GM12878 (cell line): ENCODE results near the gene MEIS2. TPM values are rescaled to one million over a fixed set of nuclear protein-coding genes. Genes with fewer than 3 reads are reported as not detected.

Experiments
- ATAC-seq: fragments of 200-7000 bp; cut with Tn5 transposase; 3 replicates; pipeline ENCODE4 v1.9.1; 2020; ENCODE audit warnings: mild to moderate bottlenecking, moderate library complexity
- BruUV-seq: library from RNA; stranded (reverse); fragments of 400-500 nt; replicated peaks from 2 replicates; lab custom pipeline; 2021; lab: Mats Ljungman, UMichigan
- CTCF ChIA-PET: fragments of 300-600 bp; sonication (Branson Sonifier 250); formaldehyde crosslinking; extraction: SDS; loops from one replicate; lab custom pipeline; 2021; ENCODE audit warnings: inconsistent platforms; lab: Yijun Ruan, JAX
- POLR2A ChIA-PET: fragments of 350-600 bp; formaldehyde crosslinking; extraction: SDS; loops from one replicate; lab custom pipeline; 2021; ENCODE audit warnings: inconsistent platforms; lab: Charles Lee
- RAD21 ChIA-PET: fragments of 300-600 bp; sonication (Branson Sonifier 250); formaldehyde crosslinking; loops from one replicate; lab custom pipeline; 2023; ENCODE audit warnings: antibody characterized with exemption; ENCODE audit not compliant: unreplicated experiment; lab: Charles Lee
- SMC1A ChIA-PET: fragments of 300-600 bp; sonication (Branson Sonifier 250); formaldehyde crosslinking; loops from one replicate; lab custom pipeline; 2023; ENCODE audit not compliant: unreplicated experiment, uncharacterized antibody; lab: Charles Lee
- DNase-seq: peaks from one replicate; pipeline ENCODE4 v3.0.0-alpha.2; 2011; ENCODE audit warnings: low read depth, low spot score
- FAIRE-seq: peaks from 3 replicates; lab custom pipeline; 2011; peaks lifted over from hg19 to GRCh38; lab: Jason Lieb, UNC
- H2AFZ ChIP-seq: 2 replicates; pipeline ENCODE4 v1.6.0; 2011; ENCODE audit warnings: low read depth, low read length, control low read depth; ENCODE audit not compliant: control insufficient read depth
- H3K27ac ChIP-seq: 2 replicates; pipeline ENCODE4 v1.5.1; 2011; ENCODE audit warnings: control low read depth; ENCODE audit not compliant: control insufficient read depth, insufficient read depth
- H3K27me3 ChIP-seq, 2 experiments: replicated peaks in 1 of 2; 2 replicates each; pipeline versions ENCODE4 v1.6.0 to v1.6.1; 2011; ENCODE audit warnings: low read length in 1 of 2; ENCODE audit not compliant: control insufficient read depth in 2 of 2, insufficient read depth in 2 of 2
- H3K36me3 ChIP-seq, 2 experiments: 2 replicates each; pipeline ENCODE4 v1.5.1; 2011; ENCODE audit warnings: low read length in 1 of 2; ENCODE audit not compliant: control insufficient read depth in 2 of 2, insufficient read depth in 2 of 2
- H3K4me1 ChIP-seq: 2 replicates; pipeline ENCODE4 v1.6.1; 2011; ENCODE audit warnings: mild to moderate bottlenecking, low read length, moderate library complexity, mixed read lengths; ENCODE audit not compliant: control insufficient read depth, insufficient read depth
- H3K4me2 ChIP-seq: 2 replicates; pipeline ENCODE4 v1.6.0; 2011; ENCODE audit warnings: control low read depth; ENCODE audit not compliant: control insufficient read depth, insufficient read depth
- H3K4me3 ChIP-seq: fragments of 200-600 bp; sonication (generic); 2 replicates; pipeline ENCODE4 v1.5.1; 2016
- H3K79me2 ChIP-seq: 2 replicates; pipeline ENCODE4 v1.6.0; 2011; ENCODE audit warnings: low read length; ENCODE audit not compliant: control insufficient read depth, insufficient read depth
- H3K9ac ChIP-seq: 2 replicates; pipeline ENCODE4 v1.8.0; 2011; ENCODE audit warnings: low read length, control low read depth, mixed read lengths; ENCODE audit not compliant: control insufficient read depth, insufficient read depth
- H3K9me3 ChIP-seq: replicated peaks from 3 replicates; pipeline ENCODE4 v1.5.1; 2011; ENCODE audit warnings: mild to moderate bottlenecking, low read length; ENCODE audit not compliant: control insufficient read depth, insufficient read depth
- H4K20me1 ChIP-seq: 2 replicates; pipeline ENCODE4 v1.6.0; 2011; ENCODE audit not compliant: control insufficient read depth, insufficient read depth
- EP300 ChIP-seq, 2 experiments: fragments of 150-350 bp in 1 of 2; IDR thresholded peaks; 2 replicates each; pipeline ENCODE4 v1.6.1; 2011 to 2012; ENCODE audit warnings: low read depth in 2 of 2, low read length in 2 of 2, borderline replicate concordance in 1 of 2, improper control_type of control experiment in 1 of 2, inconsistent platforms in 1 of 2; ENCODE audit not compliant: control insufficient read depth in 1 of 2
- HDAC6 ChIP-seq: fragments of 200-600 bp; sonication (generic); IDR thresholded peaks from one replicate; pipeline ENCODE4 v1.8.0; 2017; ENCODE audit warnings: antibody characterized with exemption; ENCODE audit not compliant: unreplicated experiment
- NRF1 ChIP-seq: conservative IDR thresholded peaks from 2 replicates; pipeline ENCODE4 v1.6.1; 2011; ENCODE audit warnings: mild to moderate bottlenecking, low read depth, low read length, improper control_type of control experiment
- POLR2AphosphoS2 ChIP-seq: IDR thresholded peaks from 2 replicates; pipeline ENCODE4 v1.6.1; 2011; ENCODE audit warnings: low read depth, mild to moderate bottlenecking, low read length, improper control_type of control experiment, moderate library complexity
- TARDBP ChIP-seq: IDR thresholded peaks from 2 replicates; pipeline ENCODE4 v1.6.1; 2016; ENCODE audit warnings: borderline replicate concordance
- WGBS: methylation state at CpG from one replicate; pipeline ENCODE4 v1.1.6; 2016; ENCODE audit warnings: low lambda C conversion rate; ENCODE audit not compliant: insufficient replicate concordance, insufficient coverage; ENCODE audit errors: missing lambda C conversion rate; 5-methylcytosine and 5-hydroxymethylcytosine counted together
- in situ Hi-C: fragments of 300-500 bp; cut with MboI; formaldehyde crosslinking; loops from 9 replicates; pipeline ENCODE4 v1.14.3; 2018; ENCODE audit warnings: mixed read lengths
- intact Hi-C: fragments of 100-400 bp; cut with micrococcal nuclease; formaldehyde crosslinking; loops from one replicate; pipeline ENCODE4 v1.14.2; 2022; ENCODE audit not compliant: unreplicated experiment
- polyA plus RNA-seq, 11 experiments: library from polyadenylated mRNA; depleted of rRNA in 4 of 11; unstranded in 6 of 11; stranded (reverse) in 5 of 11; fragments of >200 nt; fragmentation: Nextera tagmentation in 4 of 11; fragmentation: Illumina TruSeq in 1 of 11; extraction: Ambion mirVana in 4 of 11; extraction: Trizol in 1 of 11; gene quantifications; 1 replicate in 1 of 11; 2 replicates in 10 of 11; pipeline versions ENCODE4 v1.2.1 to v1.2.3, GENCODE V29; 2011 to 2016; ENCODE audit warnings: inconsistent platforms in 2 of 11, missing spikeins in 2 of 11, low read depth in 1 of 11
- total RNA-seq, 4 experiments: library from RNA; depleted of rRNA in 3 of 4; stranded (reverse); fragments of >200 nt in 3 of 4; fragmentation: Illumina TruSeq in 1 of 4; extraction: Trizol in 1 of 4; gene quantifications; 2 replicates each; pipeline versions ENCODE4 v1.2.1 to v1.2.3, GENCODE V29; 2013 to 2021
- TF ChIP-seq, protein P1 (sequence below): fragments of 450-650 bp; IDR thresholded peaks from 2 replicates; pipeline ENCODE4 v1.6.1; 2018; ENCODE audit warnings: mild to moderate bottlenecking, low read depth, moderate library complexity; ENCODE audit not compliant: partially characterized antibody
- TF ChIP-seq, protein P2 (sequence below): IDR thresholded peaks from 2 replicates; pipeline ENCODE4 v1.6.1; 2011; ENCODE audit warnings: borderline replicate concordance, low read depth, mild to moderate bottlenecking, moderate library complexity, low read length; ENCODE audit not compliant: insufficient read depth, poor library complexity, severe bottlenecking
- TF ChIP-seq, protein P3 (sequence below): IDR thresholded peaks from 2 replicates; pipeline ENCODE4 v1.6.1; 2011; ENCODE audit warnings: low read depth, low read length, improper control_type of control experiment, borderline replicate concordance
- TF ChIP-seq, protein P4 (sequence below): IDR thresholded peaks from 2 replicates; pipeline ENCODE4 v1.6.1; 2012; ENCODE audit warnings: low read depth, low read length, improper control_type of control experiment
- TF ChIP-seq, protein P5 (sequence below): fragments of 450-650 bp; IDR thresholded peaks from 2 replicates; pipeline ENCODE4 v1.6.1; 2014; ENCODE audit warnings: mild to moderate bottlenecking
- TF ChIP-seq, protein P6 (sequence below): fragments of 450-650 bp; IDR thresholded peaks from 2 replicates; pipeline ENCODE4 v1.6.1; 2017; ENCODE audit warnings: mild to moderate bottlenecking

The MEIS2 gene
- total and polyA plus RNA-seq, 10 of the 15 experiments (the other 5 are each of a cell fraction or from before 2014, with no cell fraction given) = 9.2 to 54.0 (median 20.4) TPM

DNA sequence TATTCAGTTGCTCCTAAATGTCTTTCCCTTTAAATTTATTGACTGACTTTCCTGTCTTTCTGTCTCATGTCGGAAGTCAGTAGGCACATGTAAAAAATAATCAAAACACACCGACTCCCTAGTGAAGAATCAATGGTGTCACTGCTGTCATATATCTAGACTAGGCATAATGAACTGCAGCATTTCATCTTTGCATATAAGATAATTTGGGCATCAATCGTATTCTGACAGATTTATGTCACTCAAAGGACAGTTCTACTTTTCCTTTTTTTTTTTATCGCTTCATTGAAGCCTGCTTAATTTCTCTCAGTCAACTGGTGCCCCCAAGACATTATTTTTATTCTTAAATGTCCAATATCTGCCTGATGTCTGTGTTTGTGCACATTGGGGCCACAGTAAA is 206.3 kb downstream of the MEIS2 start:
- RAD21 ChIA-PET = no interaction called here
- Histone ChIP-seq H3K9ac (no peak overlapping the region), H3K27me3 (no peaks in the 10 kb centered on the region; a peak in 1 of 4 replicates), H3K4me2 (no peak overlapping the region), H3K79me2 (no peaks in the 10 kb centered on the region), H4K20me1 (no peaks in the 10 kb centered on the region), H3K9me3 (no peaks in the 10 kb centered on the region), H3K4me3 (no peak overlapping the region), H2AFZ (no peak overlapping the region), H3K27ac (no peak overlapping the region), H3K4me1 (no peaks in the 10 kb centered on the region), H3K36me3 (no peaks in the 10 kb centered on the region)
- TF ChIP-seq, protein P1, sequence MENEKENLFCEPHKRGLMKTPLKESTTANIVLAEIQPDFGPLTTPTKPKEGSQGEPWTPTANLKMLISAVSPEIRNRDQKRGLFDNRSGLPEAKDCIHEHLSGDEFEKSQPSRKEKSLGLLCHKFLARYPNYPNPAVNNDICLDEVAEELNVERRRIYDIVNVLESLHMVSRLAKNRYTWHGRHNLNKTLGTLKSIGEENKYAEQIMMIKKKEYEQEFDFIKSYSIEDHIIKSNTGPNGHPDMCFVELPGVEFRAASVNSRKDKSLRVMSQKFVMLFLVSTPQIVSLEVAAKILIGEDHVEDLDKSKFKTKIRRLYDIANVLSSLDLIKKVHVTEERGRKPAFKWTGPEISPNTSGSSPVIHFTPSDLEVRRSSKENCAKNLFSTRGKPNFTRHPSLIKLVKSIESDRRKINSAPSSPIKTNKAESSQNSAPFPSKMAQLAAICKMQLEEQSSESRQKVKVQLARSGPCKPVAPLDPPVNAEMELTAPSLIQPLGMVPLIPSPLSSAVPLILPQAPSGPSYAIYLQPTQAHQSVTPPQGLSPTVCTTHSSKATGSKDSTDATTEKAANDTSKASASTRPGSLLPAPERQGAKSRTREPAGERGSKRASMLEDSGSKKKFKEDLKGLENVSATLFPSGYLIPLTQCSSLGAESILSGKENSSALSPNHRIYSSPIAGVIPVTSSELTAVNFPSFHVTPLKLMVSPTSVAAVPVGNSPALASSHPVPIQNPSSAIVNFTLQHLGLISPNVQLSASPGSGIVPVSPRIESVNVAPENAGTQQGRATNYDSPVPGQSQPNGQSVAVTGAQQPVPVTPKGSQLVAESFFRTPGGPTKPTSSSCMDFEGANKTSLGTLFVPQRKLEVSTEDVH = no peak
- TF ChIP-seq, protein P2, sequence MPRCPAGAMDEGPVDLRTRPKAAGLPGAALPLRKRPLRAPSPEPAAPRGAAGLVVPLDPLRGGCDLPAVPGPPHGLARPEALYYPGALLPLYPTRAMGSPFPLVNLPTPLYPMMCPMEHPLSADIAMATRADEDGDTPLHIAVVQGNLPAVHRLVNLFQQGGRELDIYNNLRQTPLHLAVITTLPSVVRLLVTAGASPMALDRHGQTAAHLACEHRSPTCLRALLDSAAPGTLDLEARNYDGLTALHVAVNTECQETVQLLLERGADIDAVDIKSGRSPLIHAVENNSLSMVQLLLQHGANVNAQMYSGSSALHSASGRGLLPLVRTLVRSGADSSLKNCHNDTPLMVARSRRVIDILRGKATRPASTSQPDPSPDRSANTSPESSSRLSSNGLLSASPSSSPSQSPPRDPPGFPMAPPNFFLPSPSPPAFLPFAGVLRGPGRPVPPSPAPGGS = no peak
- TF ChIP-seq, protein P3, sequence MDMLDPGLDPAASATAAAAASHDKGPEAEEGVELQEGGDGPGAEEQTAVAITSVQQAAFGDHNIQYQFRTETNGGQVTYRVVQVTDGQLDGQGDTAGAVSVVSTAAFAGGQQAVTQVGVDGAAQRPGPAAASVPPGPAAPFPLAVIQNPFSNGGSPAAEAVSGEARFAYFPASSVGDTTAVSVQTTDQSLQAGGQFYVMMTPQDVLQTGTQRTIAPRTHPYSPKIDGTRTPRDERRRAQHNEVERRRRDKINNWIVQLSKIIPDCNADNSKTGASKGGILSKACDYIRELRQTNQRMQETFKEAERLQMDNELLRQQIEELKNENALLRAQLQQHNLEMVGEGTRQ = no peak
- no peak for TF ChIP-seq NRF1
- TF ChIP-seq HDAC6 = no peak
- no peak for TF ChIP-seq POLR2AphosphoS2
- TF ChIP-seq, protein P4, sequence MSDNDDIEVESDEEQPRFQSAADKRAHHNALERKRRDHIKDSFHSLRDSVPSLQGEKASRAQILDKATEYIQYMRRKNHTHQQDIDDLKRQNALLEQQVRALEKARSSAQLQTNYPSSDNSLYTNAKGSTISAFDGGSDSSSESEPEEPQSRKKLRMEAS = no peak
- TF ChIP-seq TARDBP = no peak
- no peak for TF ChIP-seq EP300 (IDR thresholded peaks at IDR 0.05; ENCODE audit: borderline replicate concordance in 1 of 2, control insufficient read depth in 1 of 2, low read depth in 2 of 2, low read length in 2 of 2)
- TF ChIP-seq, protein P5, sequence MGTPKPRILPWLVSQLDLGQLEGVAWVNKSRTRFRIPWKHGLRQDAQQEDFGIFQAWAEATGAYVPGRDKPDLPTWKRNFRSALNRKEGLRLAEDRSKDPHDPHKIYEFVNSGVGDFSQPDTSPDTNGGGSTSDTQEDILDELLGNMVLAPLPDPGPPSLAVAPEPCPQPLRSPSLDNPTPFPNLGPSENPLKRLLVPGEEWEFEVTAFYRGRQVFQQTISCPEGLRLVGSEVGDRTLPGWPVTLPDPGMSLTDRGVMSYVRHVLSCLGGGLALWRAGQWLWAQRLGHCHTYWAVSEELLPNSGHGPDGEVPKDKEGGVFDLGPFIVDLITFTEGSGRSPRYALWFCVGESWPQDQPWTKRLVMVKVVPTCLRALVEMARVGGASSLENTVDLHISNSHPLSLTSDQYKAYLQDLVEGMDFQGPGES = no peak
- TF ChIP-seq, protein P6, sequence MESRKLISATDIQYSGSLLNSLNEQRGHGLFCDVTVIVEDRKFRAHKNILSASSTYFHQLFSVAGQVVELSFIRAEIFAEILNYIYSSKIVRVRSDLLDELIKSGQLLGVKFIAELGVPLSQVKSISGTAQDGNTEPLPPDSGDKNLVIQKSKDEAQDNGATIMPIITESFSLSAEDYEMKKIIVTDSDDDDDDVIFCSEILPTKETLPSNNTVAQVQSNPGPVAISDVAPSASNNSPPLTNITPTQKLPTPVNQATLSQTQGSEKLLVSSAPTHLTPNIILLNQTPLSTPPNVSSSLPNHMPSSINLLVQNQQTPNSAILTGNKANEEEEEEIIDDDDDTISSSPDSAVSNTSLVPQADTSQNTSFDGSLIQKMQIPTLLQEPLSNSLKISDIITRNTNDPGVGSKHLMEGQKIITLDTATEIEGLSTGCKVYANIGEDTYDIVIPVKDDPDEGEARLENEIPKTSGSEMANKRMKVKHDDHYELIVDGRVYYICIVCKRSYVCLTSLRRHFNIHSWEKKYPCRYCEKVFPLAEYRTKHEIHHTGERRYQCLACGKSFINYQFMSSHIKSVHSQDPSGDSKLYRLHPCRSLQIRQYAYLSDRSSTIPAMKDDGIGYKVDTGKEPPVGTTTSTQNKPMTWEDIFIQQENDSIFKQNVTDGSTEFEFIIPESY = no peak
- intact Hi-C loops (no loop called here), in situ Hi-C loops (loop anchor here (25.0 kb wide), 1 partner anchor 993 kb away; no protein-coding TSS in a partner anchor)
- CTCF ChIA-PET = interaction anchor here (1.2 to 1.6 kb wide), 3 partner anchors 8 to 135 kb away, joined by 3 to 6 read pairs (median 3); no protein-coding TSS in a partner anchor
- SMC1A ChIA-PET = interaction anchor here (1.1 to 1.7 kb wide), 3 partner anchors 10 to 240 kb away, joined by 3 to 7 read pairs (median 3); no protein-coding TSS in a partner anchor
- POLR2A ChIA-PET = no interaction called here
- no peak for ATAC-seq
- no peak for DNase-seq
- 42% methylated on average over 4 of the region's 4 CpGs for WGBS
- FAIRE-seq = no peak
- BruUV-seq = no TSS peak
